ENCODE data around the gene GLT1D1.
A peak's percentile ranks its signal among the peaks of the same experiment; 100 is the strongest.

The GLT1D1 gene

DNA sequence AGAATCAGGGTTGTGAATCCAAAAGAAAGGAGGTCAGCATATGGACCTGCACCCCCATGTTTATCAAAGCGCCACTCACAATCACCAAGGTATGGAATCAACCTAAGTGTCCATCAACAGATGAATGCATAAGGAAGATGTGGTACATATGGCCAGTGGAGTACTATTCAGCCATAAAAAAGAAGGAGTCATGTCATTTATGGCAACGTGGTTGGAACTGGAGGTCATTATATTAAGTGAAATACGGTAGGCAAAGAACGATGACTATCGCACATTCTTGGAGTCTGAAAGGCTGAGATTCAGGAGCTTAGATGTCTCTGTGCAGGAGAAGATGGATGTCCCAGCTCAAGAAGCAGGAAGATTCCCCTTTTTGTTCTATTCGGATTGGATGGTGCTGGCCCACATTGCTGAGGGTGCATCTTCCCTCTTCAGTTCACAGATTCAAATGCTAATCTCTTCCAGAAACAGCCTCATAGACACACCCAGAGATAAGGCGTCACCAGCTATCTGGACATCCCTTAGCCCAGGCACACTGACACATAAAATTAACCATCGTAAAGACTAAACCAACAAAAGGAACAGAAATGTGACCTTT is 108.1 kb downstream of the GLT1D1 start:
- no peak overlapping the region for H3K4me3 ChIP-seq (ENCODE audit: low read depth, low read length)
- TF ChIP-seq, protein P1, sequence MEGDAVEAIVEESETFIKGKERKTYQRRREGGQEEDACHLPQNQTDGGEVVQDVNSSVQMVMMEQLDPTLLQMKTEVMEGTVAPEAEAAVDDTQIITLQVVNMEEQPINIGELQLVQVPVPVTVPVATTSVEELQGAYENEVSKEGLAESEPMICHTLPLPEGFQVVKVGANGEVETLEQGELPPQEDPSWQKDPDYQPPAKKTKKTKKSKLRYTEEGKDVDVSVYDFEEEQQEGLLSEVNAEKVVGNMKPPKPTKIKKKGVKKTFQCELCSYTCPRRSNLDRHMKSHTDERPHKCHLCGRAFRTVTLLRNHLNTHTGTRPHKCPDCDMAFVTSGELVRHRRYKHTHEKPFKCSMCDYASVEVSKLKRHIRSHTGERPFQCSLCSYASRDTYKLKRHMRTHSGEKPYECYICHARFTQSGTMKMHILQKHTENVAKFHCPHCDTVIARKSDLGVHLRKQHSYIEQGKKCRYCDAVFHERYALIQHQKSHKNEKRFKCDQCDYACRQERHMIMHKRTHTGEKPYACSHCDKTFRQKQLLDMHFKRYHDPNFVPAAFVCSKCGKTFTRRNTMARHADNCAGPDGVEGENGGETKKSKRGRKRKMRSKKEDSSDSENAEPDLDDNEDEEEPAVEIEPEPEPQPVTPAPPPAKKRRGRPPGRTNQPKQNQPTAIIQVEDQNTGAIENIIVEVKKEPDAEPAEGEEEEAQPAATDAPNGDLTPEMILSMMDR (IDR thresholded peaks at IDR 0.05; ENCODE audit: low read depth, low read length), result no peak
- H3K36me3 ChIP-seq, result no peaks in the 10 kb centered on the region
- DNase-seq, result no peak
- H3K27ac ChIP-seq, result no peak overlapping the region
- H3K27me3 ChIP-seq (ENCODE audit: insufficient read depth, low read depth, severe bottlenecking), result no peaks in the 10 kb centered on the region
- H3K9me3 ChIP-seq (ENCODE audit: severe bottlenecking), result no peaks in the 10 kb centered on the region

DNA sequence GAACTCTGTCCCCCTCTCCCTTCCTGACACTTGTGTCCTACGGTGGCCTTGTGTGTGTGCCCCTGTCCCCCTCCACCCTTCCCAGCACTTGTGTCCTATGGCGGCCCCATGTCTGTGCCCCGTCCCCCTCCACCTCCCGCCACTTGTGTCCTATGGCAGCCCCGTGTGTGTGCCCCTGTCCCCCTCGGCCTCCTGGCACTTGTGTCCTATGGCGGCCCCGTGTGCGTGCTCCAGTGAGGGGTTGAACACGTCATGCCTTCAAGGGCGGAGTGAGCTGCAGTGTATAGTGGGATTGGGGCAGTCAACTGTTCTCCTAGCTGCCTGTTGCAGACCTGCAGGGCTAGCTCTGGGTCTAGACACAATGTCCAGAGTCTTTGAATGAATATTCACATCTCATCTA is 108.7 kb downstream of the GLT1D1 start:
- H3K27ac ChIP-seq, result no peak overlapping the region
- TF ChIP-seq, protein P1 (IDR thresholded peaks at IDR 0.05; ENCODE audit: low read depth, low read length), result no peak
- no peak overlapping the region for H3K4me3 ChIP-seq (ENCODE audit: low read depth, low read length)
- no peaks in the 10 kb centered on the region for H3K27me3 ChIP-seq (ENCODE audit: insufficient read depth, low read depth, severe bottlenecking)
- no peaks in the 10 kb centered on the region for H3K36me3 ChIP-seq
- no peaks in the 10 kb centered on the region for H3K9me3 ChIP-seq (ENCODE audit: severe bottlenecking)
- no peak for DNase-seq

DNA sequence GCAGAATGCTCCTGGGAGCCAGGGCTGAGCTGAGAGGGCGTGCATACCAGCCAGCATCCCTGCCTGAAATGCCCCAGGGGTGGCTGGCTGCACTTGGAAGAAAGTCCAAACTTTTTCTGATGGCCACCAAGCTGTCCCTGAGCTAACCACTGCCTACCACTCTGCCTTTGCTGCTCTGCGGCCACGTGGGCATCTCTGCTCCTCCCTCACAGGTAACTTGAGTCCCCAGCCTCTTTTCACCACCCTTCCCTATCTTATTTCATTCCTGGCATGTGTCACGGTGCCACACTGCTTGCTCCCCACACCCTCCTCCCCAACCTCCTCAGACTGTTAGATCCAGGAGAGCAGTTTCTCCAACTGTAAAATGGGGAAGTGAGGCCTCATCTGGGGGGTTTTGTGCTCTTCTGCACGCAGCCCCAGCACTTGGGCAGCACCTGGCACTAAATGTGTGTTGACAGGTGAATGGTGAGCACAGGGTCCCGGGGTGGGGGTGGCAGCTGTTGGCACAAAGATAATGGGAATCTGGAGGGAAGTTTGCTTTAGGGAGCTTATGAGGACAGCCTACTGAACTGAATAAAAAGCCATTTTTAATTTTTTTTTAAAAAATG is 113.0 kb downstream of the GLT1D1 start:
- H3K27me3 ChIP-seq (ENCODE audit: insufficient read depth, low read depth, severe bottlenecking), result no peaks in the 10 kb centered on the region
- H3K4me3 ChIP-seq (ENCODE audit: low read depth, low read length), result no peak overlapping the region
- no peak for DNase-seq
- H3K36me3 ChIP-seq, result no peaks in the 10 kb centered on the region
- no peak overlapping the region for H3K27ac ChIP-seq
- no peaks in the 10 kb centered on the region for H3K9me3 ChIP-seq (ENCODE audit: severe bottlenecking)
- TF ChIP-seq, protein P1 (IDR thresholded peaks at IDR 0.05; ENCODE audit: low read depth, low read length), result no peak

DNA sequence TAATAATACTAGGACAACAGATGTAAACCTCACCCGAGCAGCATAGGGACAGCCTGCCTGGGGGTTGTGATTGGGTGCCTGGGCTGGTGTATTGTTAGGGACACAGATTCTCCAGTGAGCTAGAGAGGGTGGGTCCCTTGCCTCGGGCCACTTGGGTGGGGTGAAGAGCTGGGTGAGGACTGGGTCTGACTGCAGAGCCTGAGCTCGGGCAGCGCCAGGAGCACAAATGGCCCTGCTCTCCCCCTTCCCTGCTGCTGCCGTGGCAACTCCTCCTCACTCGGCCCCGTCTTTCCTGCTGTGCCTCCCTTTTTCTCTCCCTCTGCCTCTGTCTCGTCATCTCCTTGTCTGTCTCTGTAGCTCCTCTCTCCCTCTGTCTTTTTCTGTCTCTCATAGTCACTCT is 115.4 kb downstream of the GLT1D1 start:
- no peak overlapping the region for H3K27ac ChIP-seq
- H3K4me3 ChIP-seq (ENCODE audit: low read depth, low read length), result no peak overlapping the region
- no peak for DNase-seq
- H3K27me3 ChIP-seq (ENCODE audit: insufficient read depth, low read depth, severe bottlenecking), result no peaks in the 10 kb centered on the region
- no peaks in the 10 kb centered on the region for H3K36me3 ChIP-seq
- TF ChIP-seq, protein P1 (IDR thresholded peaks at IDR 0.05; ENCODE audit: low read depth, low read length), result no peak
- H3K9me3 ChIP-seq (ENCODE audit: severe bottlenecking), result no peaks in the 10 kb centered on the region

DNA sequence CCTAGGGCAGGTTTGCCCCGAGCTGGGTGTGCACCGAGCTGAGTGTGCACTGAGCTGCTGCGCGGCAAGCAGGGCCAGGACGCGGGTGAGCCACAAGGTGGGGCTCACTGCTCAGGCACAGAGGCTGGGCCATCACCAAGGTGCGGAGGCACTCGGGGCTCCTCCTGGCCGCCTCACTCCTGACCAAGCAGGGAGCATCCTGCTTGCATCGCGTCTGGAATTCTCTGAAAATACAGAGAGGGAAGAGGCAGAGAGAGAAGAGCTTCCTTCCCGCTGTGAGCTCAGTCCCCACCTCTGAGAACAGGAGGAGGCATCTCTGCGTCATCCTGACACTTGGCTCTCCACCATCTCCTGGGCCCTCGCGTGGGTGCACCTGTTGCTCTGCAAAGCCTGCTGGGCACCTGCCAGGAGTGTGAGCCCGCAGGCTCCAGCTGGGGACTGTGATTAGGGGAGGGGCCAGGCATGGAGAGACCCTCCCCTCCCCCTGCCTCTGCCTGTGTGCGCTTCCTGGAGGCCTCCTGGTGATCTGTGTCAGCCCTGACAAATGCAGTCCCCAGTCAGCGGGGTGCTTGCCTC is 116.3 kb downstream of the GLT1D1 start:
- no peak overlapping the region for H3K4me3 ChIP-seq (ENCODE audit: low read depth, low read length)
- no peaks in the 10 kb centered on the region for H3K27me3 ChIP-seq (ENCODE audit: insufficient read depth, low read depth, severe bottlenecking)
- H3K9me3 ChIP-seq (ENCODE audit: severe bottlenecking), result no peaks in the 10 kb centered on the region
- DNase-seq, result peak; percentile 73
- no peaks in the 10 kb centered on the region for H3K36me3 ChIP-seq
- H3K27ac ChIP-seq, result no peak overlapping the region
- TF ChIP-seq, protein P1 (IDR thresholded peaks at IDR 0.05; ENCODE audit: low read depth, low read length), result peak; percentile 95

Data from WERI-Rb-1 (cell line).